ENCODE data around the gene WDR45. TPM values are rescaled to one million over a fixed set of nuclear protein-coding genes. Genes with fewer than 3 reads are reported as not detected.

The WDR45 gene
- total and polyA plus RNA-seq, 2 of the 4 experiments (the other 2 are of a cell fraction): 40.7 to 67.4 TPM

- Histone ChIP-seq H2AFZ (replicated peaks; ENCODE audit: low read length, poor library complexity) (peak overlapping the region; percentile 85), H3K23ac (ENCODE audit: low read depth, low read length) (no peak overlapping the region), H3K9me3 (ENCODE audit: control insufficient read depth, insufficient read depth, low read length) (no peaks in the 10 kb centered on the region; the same call in 1 of the 2 replicates), H3K9me1 (ENCODE audit: insufficient read depth, low read length) (no peaks in the 10 kb centered on the region; the same call in 1 of the 2 replicates), H4K20me1 (ENCODE audit: insufficient read depth, low read length) (no peaks in the 10 kb centered on the region), H2BK120ac (ENCODE audit: low read depth, low read length) (no peak overlapping the region), H3K27me3 (ENCODE audit: control insufficient read depth, insufficient read depth, low read length) (no peaks in the 10 kb centered on the region), H4K5ac (ENCODE audit: low read depth, low read length) (peak overlapping the region; percentile 60; the same call in 1 of the 2 replicates), H3K56ac (ENCODE audit: extremely low read depth, insufficient read depth, low read length) (no peak overlapping the region), H3K4me1 (ENCODE audit: control insufficient read depth, insufficient read depth, low read length) (no peaks in the 10 kb centered on the region), H4K8ac (ENCODE audit: low read depth in 2 of 2, low read length in 2 of 2) (peak overlapping the region; percentile 74 to 96), H3K14ac (replicated peaks; ENCODE audit: low read depth, low read length) (peak overlapping the region; percentile 52; the same call in 1 of the 2 replicates), H2BK20ac (ENCODE audit: low read depth, low read length) (no peak overlapping the region), H3K27ac (ENCODE audit: insufficient read depth, low read length) (peak overlapping the region; percentile 14; the same call in 1 of the 2 replicates), H3K4ac (ENCODE audit: low read depth, low read length) (peak overlapping the region; percentile 72), H3K79me1 (ENCODE audit: low read depth in 1 of 2, low read length in 2 of 2) (peaks cover 5 to 7% of the 10 kb centered on the region in 2 experiments; a peak in 2 of 4 replicates), H2BK5ac (ENCODE audit: low read depth, low read length, poor library complexity, severe bottlenecking) (no peak overlapping the region), H4K91ac (ENCODE audit: insufficient read depth, low read depth, low read length) (peak overlapping the region; percentile 61; the same call in 1 of the 2 replicates), H3K36me3 (ENCODE audit: control insufficient read depth, insufficient read depth, low read length) (no peaks in the 10 kb centered on the region), H2BK15ac (ENCODE audit: low read depth, low read length) (no peak overlapping the region), H3K4me2 (ENCODE audit: low read depth, low read length) (peak overlapping the region; percentile 89), H3K18ac (ENCODE audit: low read depth, low read length) (no peak overlapping the region; the same call in 1 of the 2 replicates), H2AK9ac (replicated peaks; ENCODE audit: low read depth, low read length, poor library complexity) (peak overlapping the region; percentile 48), H3K9ac (ENCODE audit: low read depth, low read length) (peak overlapping the region; percentile 29), H2AK5ac (ENCODE audit: low read depth, low read length) (peak overlapping the region; percentile 0; the same call in 1 of the 2 replicates), H3K4me3 (ENCODE audit: insufficient read depth, low read depth, low read length) (peak overlapping the region; percentile 54)
- no TSS peak for BruUV-seq (replicated peaks)
- POLR2A ChIA-PET (ENCODE audit: unreplicated experiment): interaction anchor here (0.6 kb wide), 1 partner anchor 20 kb away, joined by 3 read pairs; the partner anchor contains the start of gene PRAF2
- dilution Hi-C loops (cut with HindIII; ENCODE audit: low sequenced_read_pairs, unreplicated experiment): no loop called here
- ATAC-seq (ENCODE audit: low read depth) (peak; percentile 89), DNase-seq (peak; percentile 43)
- CTCF ChIA-PET: no interaction called here
- TF ChIP-seq CTCF (conservative IDR thresholded peaks at IDR 0.05; ENCODE audit: low read depth, low read length) (no peak), SMC3 (IDR thresholded peaks at IDR 0.05; ENCODE audit: low read depth, low read length) (no peak), RCOR1 (IDR thresholded peaks at IDR 0.05; ENCODE audit: insufficient replicate concordance, low read length) (no peak), CHD1 (IDR thresholded peaks at IDR 0.05; ENCODE audit: low read depth, low read length) (no peak)
- intact Hi-C loops (cut with micrococcal nuclease): no loop called here
- in situ Hi-C loops (cut with MboI; ENCODE audit: low sequenced_read_pairs): loop anchor here (25.0 kb wide), 1 partner anchor 91 kb away; the partner anchor contains the start of genes KCND1 and OTUD5
- 38% methylated on average over 20 of the region's 79 CpGs; no CpG with 5 or more reads in 1 of the 2 experiments for WGBS, 2 experiments (ENCODE audit: extremely low coverage in 2 of 2, insufficient read length in 1 of 2)
Observed at GRCh38 chrX:49053223-49054072, 26.2 kb downstream of the WDR45 start.

All from IMR-90 (cell line).